Panc1 (cell line): ENCODE measurements around the gene ZC3H12D. TPM values are rescaled to one million over a fixed set of nuclear protein-coding genes. Genes with fewer than 3 reads are reported as not detected.

Source experiments
- ATAC-seq: fragments of 200-7000 bp; cut with Tn5 transposase; 2 replicates; pipeline ENCODE4 v1.9.1; 2020; ENCODE audit warnings: mild to moderate bottlenecking, moderate library complexity
- BruUV-seq: library from RNA; stranded (reverse); fragments of 400-500 nt; replicated peaks from 2 replicates; lab custom pipeline; 2021; lab: Mats Ljungman, UMichigan
- CTCF ChIA-PET: fragments of 300-600 bp; sonication (Branson Sonifier 250); formaldehyde crosslinking; loops from one replicate; lab custom pipeline; 2022; ENCODE audit warnings: antibody characterized with exemption; lab: Charles Lee
- POLR2A ChIA-PET: fragments of 300-600 bp; sonication (Branson Sonifier 250); formaldehyde crosslinking; loops from one replicate; lab custom pipeline; 2022; ENCODE audit warnings: antibody characterized with exemption; lab: Charles Lee
- DNase-seq: peaks from one replicate; pipeline ENCODE4 v3.0.0-alpha.2; 2010; ENCODE audit warnings: low read depth, low spot score
- H3K27ac ChIP-seq: 2 replicates; pipeline ENCODE4 v1.5.1; 2011; ENCODE audit warnings: mild to moderate bottlenecking, low read length, inconsistent platforms
- H3K27me3 ChIP-seq: fragments of 200-500 bp; sonication (Bioruptor generic); 2 replicates; pipeline ENCODE4 v1.6.0; 2014; ENCODE audit warnings: low read length, inconsistent platforms; ENCODE audit not compliant: control insufficient read depth, insufficient read depth
- H3K36me3 ChIP-seq: fragments of 200-500 bp; sonication (Bioruptor generic); 2 replicates; pipeline ENCODE4 v1.5.1; 2014; ENCODE audit warnings: inconsistent platforms, mild to moderate bottlenecking, low read length, moderate library complexity; ENCODE audit not compliant: control insufficient read depth, insufficient read depth
- H3K4me1 ChIP-seq: 2 replicates; pipeline ENCODE4 v1.5.1; 2011; ENCODE audit warnings: inconsistent platforms, mild to moderate bottlenecking, low read length, moderate library complexity; ENCODE audit not compliant: control insufficient read depth, insufficient read depth
- H3K4me3 ChIP-seq, 2 experiments: 2 replicates each; pipeline ENCODE4 v1.5.1; 2011 to 2012; ENCODE audit warnings: low read depth in 2 of 2, low read length in 2 of 2, mild to moderate bottlenecking in 2 of 2, inconsistent platforms in 1 of 2, moderate library complexity in 1 of 2
- H3K9me3 ChIP-seq: fragments of 200-500 bp; sonication (Bioruptor generic); 2 replicates; pipeline ENCODE4 v1.5.1; 2014; ENCODE audit warnings: low read depth, mild to moderate bottlenecking, inconsistent platforms, low read length, moderate library complexity; ENCODE audit not compliant: control insufficient read depth, insufficient read depth
- POLR2AphosphoS5 ChIP-seq: IDR thresholded peaks from 2 replicates; pipeline ENCODE4 v1.6.1; 2012; ENCODE audit warnings: mild to moderate bottlenecking, low read depth, low read length, moderate library complexity
- SIN3A ChIP-seq: IDR thresholded peaks from 2 replicates; pipeline ENCODE4 v1.6.1; 2012; ENCODE audit warnings: low read depth, mild to moderate bottlenecking, low read length, moderate library complexity, borderline replicate concordance; ENCODE audit not compliant: insufficient read depth
- TCF7L2 ChIP-seq: IDR thresholded peaks from 2 replicates; pipeline ENCODE4 v1.6.1; 2011; ENCODE audit warnings: mild to moderate bottlenecking, low read depth, low read length, inconsistent platforms
- in situ Hi-C: cut with HindIII; loops from 2 replicates; pipeline ENCODE4 v1.10.0; 2016; ENCODE audit warnings: low sequenced_read_pairs, low pct_unique_long_range_greater_than_20kb
- intact Hi-C: fragments of 100-400 bp; cut with micrococcal nuclease; formaldehyde crosslinking; loops from one replicate; pipeline ENCODE4 v1.10.0; 2022; ENCODE audit not compliant: unreplicated experiment
- total RNA-seq: library from RNA; stranded (reverse); gene quantifications from one replicate; pipeline ENCODE4 v1.2.1, GENCODE V29; 2021; ENCODE audit not compliant: unreplicated experiment
- TF ChIP-seq, protein P1 (sequence below): fragments of 450-650 bp; IDR thresholded peaks from 2 replicates; pipeline ENCODE4 v1.5.1; 2017; ENCODE audit warnings: mild to moderate bottlenecking
- TF ChIP-seq, protein P2 (sequence below), 2 experiments: IDR thresholded peaks; 2 replicates each; pipeline ENCODE4 v1.6.1; 2011 to 2012; ENCODE audit warnings: low read depth in 2 of 2, control low read depth in 1 of 2, low read length in 1 of 2, mild to moderate bottlenecking in 1 of 2, moderate library complexity in 1 of 2; ENCODE audit not compliant: insufficient read depth in 1 of 2

Gene ZC3H12D
- total RNA-seq, 1 experiment from 2014 or later, result 0.26 TPM

DNA sequence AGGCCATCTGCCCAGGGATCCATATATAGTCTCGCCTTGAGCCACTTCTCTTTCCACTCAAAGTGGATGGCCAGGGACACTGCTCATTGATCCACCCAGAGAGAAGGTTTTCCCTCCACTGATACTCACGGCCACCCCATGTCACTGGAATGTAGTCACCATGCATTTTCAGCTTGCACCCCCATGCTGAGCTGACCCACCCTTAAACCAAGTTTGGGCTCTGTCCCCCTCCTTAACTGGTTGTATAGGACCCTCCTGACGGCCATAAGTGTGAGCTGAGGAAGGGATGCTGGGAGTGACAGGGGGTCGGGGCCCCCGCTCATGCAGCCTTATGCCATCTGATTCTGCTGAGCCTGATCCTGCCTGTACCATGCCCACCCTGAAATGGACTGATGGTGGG, 59.1 kb downstream of the ZC3H12D start:
- Histone ChIP-seq H3K27ac (no peak overlapping the region), H3K36me3 (no peaks in the 10 kb centered on the region), H3K9me3 (no peaks in the 10 kb centered on the region), H3K27me3 (no peaks in the 10 kb centered on the region), H3K4me3 (no peak overlapping the region), H3K4me1 (no peaks in the 10 kb centered on the region)
- POLR2A ChIA-PET, result no interaction called here
- no peak for ATAC-seq
- DNase-seq, result no peak
- no peak for TF ChIP-seq POLR2AphosphoS5
- no peak for TF ChIP-seq TCF7L2
- TF ChIP-seq, protein P1, sequence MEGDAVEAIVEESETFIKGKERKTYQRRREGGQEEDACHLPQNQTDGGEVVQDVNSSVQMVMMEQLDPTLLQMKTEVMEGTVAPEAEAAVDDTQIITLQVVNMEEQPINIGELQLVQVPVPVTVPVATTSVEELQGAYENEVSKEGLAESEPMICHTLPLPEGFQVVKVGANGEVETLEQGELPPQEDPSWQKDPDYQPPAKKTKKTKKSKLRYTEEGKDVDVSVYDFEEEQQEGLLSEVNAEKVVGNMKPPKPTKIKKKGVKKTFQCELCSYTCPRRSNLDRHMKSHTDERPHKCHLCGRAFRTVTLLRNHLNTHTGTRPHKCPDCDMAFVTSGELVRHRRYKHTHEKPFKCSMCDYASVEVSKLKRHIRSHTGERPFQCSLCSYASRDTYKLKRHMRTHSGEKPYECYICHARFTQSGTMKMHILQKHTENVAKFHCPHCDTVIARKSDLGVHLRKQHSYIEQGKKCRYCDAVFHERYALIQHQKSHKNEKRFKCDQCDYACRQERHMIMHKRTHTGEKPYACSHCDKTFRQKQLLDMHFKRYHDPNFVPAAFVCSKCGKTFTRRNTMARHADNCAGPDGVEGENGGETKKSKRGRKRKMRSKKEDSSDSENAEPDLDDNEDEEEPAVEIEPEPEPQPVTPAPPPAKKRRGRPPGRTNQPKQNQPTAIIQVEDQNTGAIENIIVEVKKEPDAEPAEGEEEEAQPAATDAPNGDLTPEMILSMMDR, result no peak
- TF ChIP-seq, protein P2, sequence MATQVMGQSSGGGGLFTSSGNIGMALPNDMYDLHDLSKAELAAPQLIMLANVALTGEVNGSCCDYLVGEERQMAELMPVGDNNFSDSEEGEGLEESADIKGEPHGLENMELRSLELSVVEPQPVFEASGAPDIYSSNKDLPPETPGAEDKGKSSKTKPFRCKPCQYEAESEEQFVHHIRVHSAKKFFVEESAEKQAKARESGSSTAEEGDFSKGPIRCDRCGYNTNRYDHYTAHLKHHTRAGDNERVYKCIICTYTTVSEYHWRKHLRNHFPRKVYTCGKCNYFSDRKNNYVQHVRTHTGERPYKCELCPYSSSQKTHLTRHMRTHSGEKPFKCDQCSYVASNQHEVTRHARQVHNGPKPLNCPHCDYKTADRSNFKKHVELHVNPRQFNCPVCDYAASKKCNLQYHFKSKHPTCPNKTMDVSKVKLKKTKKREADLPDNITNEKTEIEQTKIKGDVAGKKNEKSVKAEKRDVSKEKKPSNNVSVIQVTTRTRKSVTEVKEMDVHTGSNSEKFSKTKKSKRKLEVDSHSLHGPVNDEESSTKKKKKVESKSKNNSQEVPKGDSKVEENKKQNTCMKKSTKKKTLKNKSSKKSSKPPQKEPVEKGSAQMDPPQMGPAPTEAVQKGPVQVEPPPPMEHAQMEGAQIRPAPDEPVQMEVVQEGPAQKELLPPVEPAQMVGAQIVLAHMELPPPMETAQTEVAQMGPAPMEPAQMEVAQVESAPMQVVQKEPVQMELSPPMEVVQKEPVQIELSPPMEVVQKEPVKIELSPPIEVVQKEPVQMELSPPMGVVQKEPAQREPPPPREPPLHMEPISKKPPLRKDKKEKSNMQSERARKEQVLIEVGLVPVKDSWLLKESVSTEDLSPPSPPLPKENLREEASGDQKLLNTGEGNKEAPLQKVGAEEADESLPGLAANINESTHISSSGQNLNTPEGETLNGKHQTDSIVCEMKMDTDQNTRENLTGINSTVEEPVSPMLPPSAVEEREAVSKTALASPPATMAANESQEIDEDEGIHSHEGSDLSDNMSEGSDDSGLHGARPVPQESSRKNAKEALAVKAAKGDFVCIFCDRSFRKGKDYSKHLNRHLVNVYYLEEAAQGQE (IDR thresholded peaks at IDR 0.05; ENCODE audit: insufficient read depth in 1 of 2, low read depth in 2 of 2, low read length in 1 of 2), result no peak
- TF ChIP-seq SIN3A, result no peak
- BruUV-seq, result no TSS peak
- intact Hi-C loops, result no loop called here
- CTCF ChIA-PET, result no interaction called here
- in situ Hi-C loops, result no loop called here

GRCh38 chr6:149425224-149425623, 59.6 kb downstream of the ZC3H12D start:
- in situ Hi-C loops, result no loop called here
- no peak overlapping the region for H3K27ac ChIP-seq
- no peak overlapping the region for H3K4me3 ChIP-seq
- DNase-seq (no peak), ATAC-seq (no peak)
- H3K27me3 ChIP-seq, result no peaks in the 10 kb centered on the region
- ChIA-PET CTCF (no interaction called here), POLR2A (no interaction called here)
- no peaks in the 10 kb centered on the region for H3K4me1 ChIP-seq
- BruUV-seq, result no TSS peak
- TF ChIP-seq, protein P1, result no peak
- TF ChIP-seq TCF7L2, result no peak
- TF ChIP-seq, protein P2 (IDR thresholded peaks at IDR 0.05; ENCODE audit: insufficient read depth in 1 of 2, low read depth in 2 of 2, low read length in 1 of 2), result no peak
- no peak for TF ChIP-seq POLR2AphosphoS5
- TF ChIP-seq SIN3A, result no peak
- intact Hi-C loops, result no loop called here
- no peaks in the 10 kb centered on the region for H3K36me3 ChIP-seq
- no peaks in the 10 kb centered on the region for H3K9me3 ChIP-seq
